ENCODE results near the gene ITGB6. TPM values are rescaled to one million over a fixed set of nuclear protein-coding genes. Genes with fewer than 3 reads are reported as not detected.

Gene ITGB6
- total RNA-seq, 2 donors from 2014 or later = 0.24 TPM; not detected in 1

GRCh38 chr2:160061533-160061932 is 138.5 kb downstream of the ITGB6 start:
- H3K4me3 Mint-ChIP-seq = peak overlapping the region; percentile 77
- no peak for DNase-seq
- no peak overlapping the region for H3K9ac ChIP-seq (ENCODE audit: extremely low read depth, low read length, poor library complexity, severe bottlenecking)

GRCh38 chr2:160060297-160060696 is 139.8 kb downstream of the ITGB6 start:
- H3K27ac ChIP-seq (ENCODE audit: low read depth, low read length) = no peak overlapping the region
- no peak overlapping the region for H3K9ac ChIP-seq (ENCODE audit: extremely low read depth, low read length, poor library complexity, severe bottlenecking)
- Mint-ChIP-seq H3K9me3 (peaks cover 2% of the 10 kb centered on the region), H3K4me3 (no peak overlapping the region), H3K4me1 (peaks cover 8% of the 10 kb centered on the region), H3K27me3 (ENCODE audit: insufficient read depth) (peaks cover 50% of the 10 kb centered on the region), H3K27ac (no peak overlapping the region), H3K36me3 (ENCODE audit: low read depth) (no peaks in the 10 kb centered on the region)
- H3K9me3 ChIP-seq (ENCODE audit: control insufficient read depth, low read length) = peaks cover 4% of the 10 kb centered on the region
- H3K36me3 ChIP-seq (ENCODE audit: control insufficient read depth, insufficient read depth, low read length) = no peaks in the 10 kb centered on the region
- no peak for TF ChIP-seq CTCF (conservative IDR thresholded peaks at IDR 0.05)
- no peaks in the 10 kb centered on the region for H3K4me1 ChIP-seq (ENCODE audit: control insufficient read depth, insufficient read depth, low read length)
- H3K4me3 ChIP-seq (ENCODE audit: low read length) = no peak overlapping the region
- 88 to 95% methylated on average over 2 of the region's 2 CpGs for WGBS, 2 experiments (ENCODE audit: insufficient coverage in 1 of 2, insufficient read length in 1 of 2)
- no peak for DNase-seq
- H3K27me3 ChIP-seq (ENCODE audit: control insufficient read depth, insufficient read depth, low read length, poor library complexity, severe bottlenecking) = peaks cover 26% of the 10 kb centered on the region

More at GRCh38 chr2:160061533-160061932, 138.5 kb downstream of the ITGB6 start:
- H3K27ac ChIP-seq (ENCODE audit: low read depth, low read length) = no peak overlapping the region
- TF ChIP-seq CTCF (conservative IDR thresholded peaks at IDR 0.05) = no peak
- Mint-ChIP-seq H3K27me3 (ENCODE audit: insufficient read depth) (peaks cover 50% of the 10 kb centered on the region), H3K36me3 (ENCODE audit: low read depth) (peaks cover 2% of the 10 kb centered on the region), H3K9me3 (peaks cover 13% of the 10 kb centered on the region), H3K27ac (no peak overlapping the region), H3K4me1 (peaks cover 8% of the 10 kb centered on the region)
- H3K4me3 ChIP-seq (ENCODE audit: low read length) = peak overlapping the region; percentile 83
- peaks cover 26% of the 10 kb centered on the region for H3K27me3 ChIP-seq (ENCODE audit: control insufficient read depth, insufficient read depth, low read length, poor library complexity, severe bottlenecking)
- H3K4me1 ChIP-seq (ENCODE audit: control insufficient read depth, insufficient read depth, low read length) = no peaks in the 10 kb centered on the region
- H3K36me3 ChIP-seq (ENCODE audit: control insufficient read depth, insufficient read depth, low read length) = no peaks in the 10 kb centered on the region
- 89% methylated on average over 15 to 18 of the region's 18 CpGs for WGBS, 2 experiments (ENCODE audit: insufficient coverage in 1 of 2, insufficient read length in 1 of 2)
- H3K9me3 ChIP-seq (ENCODE audit: control insufficient read depth, low read length) = peaks cover 16% of the 10 kb centered on the region

GRCh38 chr2:160057356-160057755 is 142.7 kb downstream of the ITGB6 start:
- TF ChIP-seq CTCF (conservative IDR thresholded peaks at IDR 0.05) = no peak
- no peak overlapping the region for H3K4me3 Mint-ChIP-seq
- peaks cover 6% of the 10 kb centered on the region for H3K4me1 Mint-ChIP-seq
- H3K9ac ChIP-seq (ENCODE audit: extremely low read depth, low read length, poor library complexity, severe bottlenecking) = no peak overlapping the region
- H3K27ac Mint-ChIP-seq = no peak overlapping the region
- H3K36me3 ChIP-seq (ENCODE audit: control insufficient read depth, insufficient read depth, low read length) = no peaks in the 10 kb centered on the region
- H3K4me3 ChIP-seq (ENCODE audit: low read length) = no peak overlapping the region
- no peaks in the 10 kb centered on the region for H3K36me3 Mint-ChIP-seq (ENCODE audit: low read depth)
- no peak for DNase-seq
- no peaks in the 10 kb centered on the region for H3K4me1 ChIP-seq (ENCODE audit: control insufficient read depth, insufficient read depth, low read length)
- WGBS, 2 experiments (ENCODE audit: insufficient coverage in 1 of 2, insufficient read length in 1 of 2) = 83 to 88% methylated on average over 2 of the region's 2 CpGs
- no peaks in the 10 kb centered on the region for H3K9me3 ChIP-seq (ENCODE audit: control insufficient read depth, low read length)
- H3K27ac ChIP-seq (ENCODE audit: low read depth, low read length) = no peak overlapping the region
- H3K9me3 Mint-ChIP-seq = no peaks in the 10 kb centered on the region
- H3K27me3 Mint-ChIP-seq (ENCODE audit: insufficient read depth) = peaks cover 29% of the 10 kb centered on the region
- peaks cover 19% of the 10 kb centered on the region for H3K27me3 ChIP-seq (ENCODE audit: control insufficient read depth, insufficient read depth, low read length, poor library complexity, severe bottlenecking)
